Colonic mucosa (tissue), 4 donors: ENCODE results near the gene YIPF2. TPM values are rescaled to one million over a fixed set of nuclear protein-coding genes. Genes with fewer than 3 reads are reported as not detected.
A peak's percentile ranks its signal among the peaks of the same experiment; 100 is the strongest.

Experiments used
- DNase-seq: peaks from one replicate; pipeline ENCODE4 v3.0.0-alpha.2; 2020
- H3K27ac ChIP-seq: fragments of 200-600 bp; one replicate; pipeline ENCODE4 v1.8.0; 2021
- H3K27me3 ChIP-seq: fragments of 200-600 bp; one replicate; pipeline ENCODE4 v1.8.0; 2021
- H3K36me3 ChIP-seq: fragments of 200-600 bp; one replicate; pipeline ENCODE4 v1.8.0; 2021
- H3K4me1 ChIP-seq: fragments of 200-600 bp; one replicate; pipeline ENCODE4 v1.8.0; 2021; ENCODE audit warnings: mild to moderate bottlenecking
- H3K4me3 ChIP-seq: fragments of 200-600 bp; one replicate; pipeline ENCODE4 v1.8.0; 2021
- H3K9ac ChIP-seq, 2 donors: one replicate each; pipeline ENCODE4 v1.7.0; 2013; ENCODE audit warnings: control low read depth in 2 of 2, low read depth in 2 of 2, low read length in 2 of 2
- H3K9me3 ChIP-seq: fragments of 200-600 bp; one replicate; pipeline ENCODE4 v1.8.0; 2021
- CTCF ChIP-seq: fragments of 200-600 bp; IDR thresholded peaks from one replicate; pipeline ENCODE4 v1.8.0; 2022; ENCODE audit warnings: antibody characterized with exemption, mild to moderate bottlenecking
- intact Hi-C: fragments of 100-400 bp; cut with DNase I; formaldehyde crosslinking; loops from one replicate; pipeline ENCODE4 v1.14.1; 2022
- total RNA-seq, 2 donors: library from RNA; stranded (reverse); fragmentation: NEBNext Ultra II Directional in 1 of 2; extraction: Animal tissue kit (Norgen Biotek cat#: 25700) in 1 of 2; gene quantifications; one replicate each; pipeline ENCODE4 v1.2.1, GENCODE V29; 2021
- donor health status: healthy.
- donor health status: DM: no; HTN: no; CAD: no.
- donor health status: DM: no; HTN: no; CAD: no.

YIPF2 gene
- total RNA-seq, 2 donors from 2014 or later: 64.4 to 71.3 TPM

- Histone ChIP-seq H3K4me3 (no peak overlapping the region), H3K27ac (no peak overlapping the region), H3K9ac (no peak overlapping the region), H3K27me3 (no peaks in the 10 kb centered on the region), H3K4me1 (peaks cover 9% of the 10 kb centered on the region), H3K36me3 (no peaks in the 10 kb centered on the region), H3K9me3 (no peaks in the 10 kb centered on the region)
- intact Hi-C loops: no loop called here
- TF ChIP-seq CTCF: no peak
- no peak for DNase-seq
Measured at GRCh38 chr19:10876459-10877240, 51.8 kb downstream of the YIPF2 start.

GRCh38 chr19:10874024-10874423 lies 54.4 kb downstream of the YIPF2 start:
- Histone ChIP-seq H3K36me3 (no peaks in the 10 kb centered on the region), H3K27me3 (no peaks in the 10 kb centered on the region), H3K9me3 (no peaks in the 10 kb centered on the region), H3K27ac (peak overlapping the region; percentile 24), H3K4me1 (peaks cover 6% of the 10 kb centered on the region), H3K9ac (no peak overlapping the region), H3K4me3 (no peak overlapping the region)
- intact Hi-C loops: loop anchor here (5.0 kb wide), 1 partner anchor 53 kb away; the partner anchor contains the start of genes TIMM29 and YIPF2
- TF ChIP-seq CTCF: no peak
- peak; percentile 68 for DNase-seq

GRCh38 chr19:10872546-10873107 lies 55.8 kb downstream of the YIPF2 start:
- Histone ChIP-seq H3K36me3 (no peaks in the 10 kb centered on the region), H3K27ac (peak overlapping the region; percentile 75), H3K4me3 (peak overlapping the region; percentile 65), H3K4me1 (no peaks in the 10 kb centered on the region), H3K9me3 (no peaks in the 10 kb centered on the region), H3K27me3 (no peaks in the 10 kb centered on the region), H3K9ac (peak overlapping the region; percentile 71 to 81)
- DNase-seq: no peak
- intact Hi-C loops: loop anchor here (5.0 kb wide), 1 partner anchor 55 kb away; the partner anchor contains the start of genes TIMM29 and YIPF2
- TF ChIP-seq CTCF: no peak

Other genes starting within 250 kb of the YIPF2 start
- 10 to 100 TPM; 74.9 to 94.1 TPM for gene QTRT1, start 227.2 kb downstream of the YIPF2 start, total RNA-seq
- 100 to 1,000 TPM; 450 to 461 TPM for gene DNM2, start 210.6 kb downstream of the YIPF2 start, total RNA-seq
- gene TMED1, start 92.4 kb downstream of the YIPF2 start, total RNA-seq: 10 to 100 TPM; 21.2 to 22.5 TPM
- 1 to 10 TPM in 1 of 2 donors, under 1 TPM in 1; 0.77 to 1.5 TPM for gene C19orf38, start 80.2 kb downstream of the YIPF2 start, total RNA-seq
- gene CARM1, start 57.1 kb downstream of the YIPF2 start, total RNA-seq: 10 to 100 TPM; 53.3 to 75.9 TPM
- 10 to 100 TPM; 25.5 to 31.5 TPM for gene TIMM29, start 172 bp upstream of the YIPF2 start, total RNA-seq
- gene SMARCA4, start 32.4 kb upstream of the YIPF2 start, total RNA-seq: 100 to 1,000 TPM in 1 of 2 donors, 10 to 100 TPM in 1; 73.8 to 141 TPM
- 100 to 1,000 TPM in 1 of 2 donors, 10 to 100 TPM in 1; 65.0 to 190 TPM for gene LDLR, start 160.8 kb upstream of the YIPF2 start, total RNA-seq
- gene SPC24, start 227.1 kb upstream of the YIPF2 start, total RNA-seq: 10 to 100 TPM in 1 of 2 donors, 1 to 10 TPM in 1; 9.4 to 47.6 TPM